K562 (cell line): ENCODE data around the gene TRAIP. TPM values are rescaled to one million over a fixed set of nuclear protein-coding genes. Genes with fewer than 3 reads are reported as not detected.

Source experiments
- ATAC-seq: fragments of 200-7000 bp; cut with Tn5 transposase; 3 replicates; pipeline ENCODE4 v1.9.1; 2020; ENCODE audit warnings: moderate library complexity
- BruUV-seq: library from RNA; stranded (reverse); fragments of 400-500 nt; replicated peaks from 2 replicates; lab custom pipeline; 2021; lab: Mats Ljungman, UMichigan
- CTCF ChIA-PET: fragments of 300-600 bp; formaldehyde crosslinking; extraction: SDS; loops from one replicate; lab custom pipeline; 2021; ENCODE audit warnings: low intra/inter-chr PET ratio; lab: Yijun Ruan, JAX
- POLR2A ChIA-PET: fragments of 300-600, 350-650 bp; sonication (Branson Sonifier 250); formaldehyde crosslinking; extraction: SDS; loops from one replicate; lab custom pipeline; 2021; ENCODE audit warnings: antibody characterized with exemption, inconsistent platforms; lab: Yijun Ruan, JAX
- DNase-seq, 4 experiments: peaks; one replicate each; pipeline versions ENCODE4 v3.0.0 to v3.0.0-alpha.2; 2011 to 2018; ENCODE audit warnings: low spot score in 3 of 4, mixed read lengths in 3 of 4; ENCODE audit errors: extremely low read depth in 1 of 4
- FAIRE-seq: peaks from 2 replicates; lab custom pipeline; 2011; peaks lifted over from hg19 to GRCh38; lab: Jason Lieb, UNC
- H2AFZ ChIP-seq: 2 replicates; pipeline ENCODE4 v1.6.0; 2011; ENCODE audit warnings: low read depth, low read length, control low read depth, inconsistent platforms
- H3K27ac ChIP-seq: fragments of 200-600 bp; 3 replicates; pipeline ENCODE4 v1.8.0; 2011; ENCODE audit warnings: low read depth, mild to moderate bottlenecking, control low read depth, inconsistent platforms, low read length, moderate library complexity, mixed read lengths; ENCODE audit errors: extremely low read depth
- H3K27me3 ChIP-seq, 2 experiments: fragments of 300-600 bp in 1 of 2; 2 replicates in 1 of 2; 3 replicates in 1 of 2; pipeline versions ENCODE4 v1.6.0 to v1.8.0; 2011; ENCODE audit warnings: inconsistent platforms in 2 of 2, low read length in 2 of 2, mild to moderate bottlenecking in 1 of 2, mixed read lengths in 1 of 2, moderate library complexity in 1 of 2; ENCODE audit not compliant: control insufficient read depth in 2 of 2, insufficient read depth in 2 of 2
- H3K36me3 ChIP-seq: fragments of 300-600 bp; 3 replicates; pipeline ENCODE4 v1.8.0; 2011; ENCODE audit warnings: mild to moderate bottlenecking, low read length, inconsistent platforms; ENCODE audit not compliant: control insufficient read depth, insufficient read depth
- H3K4me1 ChIP-seq, 2 experiments: fragments of 200-600 bp in 1 of 2; replicated peaks in 1 of 2; 2 replicates in 1 of 2; 3 replicates in 1 of 2; pipeline versions ENCODE4 v1.5.1 to v1.8.0; 2011; ENCODE audit warnings: inconsistent platforms in 2 of 2, low read length in 2 of 2, mild to moderate bottlenecking in 1 of 2, mixed read lengths in 1 of 2, moderate library complexity in 1 of 2; ENCODE audit not compliant: control insufficient read depth in 2 of 2, insufficient read depth in 2 of 2
- H3K4me2 ChIP-seq: 2 replicates; pipeline ENCODE4 v1.6.1; 2011; ENCODE audit warnings: low read length, control low read depth, inconsistent platforms, mixed read lengths; ENCODE audit not compliant: insufficient read depth
- H3K4me3 ChIP-seq: fragments of 200-600 bp; sonication (generic), shearing (Covaris generic); 2 replicates; pipeline ENCODE4 v1.5.1; 2016; ENCODE audit warnings: control low read depth, inconsistent platforms
- H3K79me2 ChIP-seq: fragments of 200-600 bp; 3 replicates; pipeline ENCODE4 v1.8.0; 2011; ENCODE audit warnings: low read length, inconsistent platforms; ENCODE audit not compliant: control insufficient read depth, insufficient read depth
- H3K9ac ChIP-seq, 2 experiments: 2 replicates each; pipeline versions ENCODE4 v1.6.0 to v1.6.1; 2011; ENCODE audit warnings: low read depth in 2 of 2, low read length in 2 of 2, control low read depth in 1 of 2, inconsistent platforms in 1 of 2, mild to moderate bottlenecking in 1 of 2, mixed read lengths in 1 of 2; ENCODE audit not compliant: insufficient read depth in 1 of 2
- H3K9me1 ChIP-seq: one replicate; pipeline ENCODE4 v1.6.0; 2011; ENCODE audit warnings: inconsistent platforms, mild to moderate bottlenecking, low read length, moderate library complexity; ENCODE audit not compliant: control insufficient read depth, insufficient read depth
- H3K9me3 ChIP-seq: replicated peaks from 2 replicates; pipeline ENCODE4 v1.5.1; 2011; ENCODE audit warnings: low read depth, low read length, inconsistent platforms; ENCODE audit not compliant: control insufficient read depth, insufficient read depth
- H4K20me1 ChIP-seq: replicated peaks from 2 replicates; pipeline ENCODE4 v1.6.1; 2011; ENCODE audit warnings: low read length, inconsistent platforms, mixed read lengths; ENCODE audit not compliant: control insufficient read depth, insufficient read depth
- BDP1 ChIP-seq: IDR thresholded peaks from 3 replicates; pipeline ENCODE4 v1.6.1; 2011; ENCODE audit not compliant: insufficient read length, insufficient read depth
- BMI1 ChIP-seq: fragments of 150-350 bp; IDR thresholded peaks from 2 replicates; pipeline ENCODE4 v1.6.1; 2014; ENCODE audit warnings: low read length
- GATAD2A ChIP-seq: fragments of 450-650 bp; IDR thresholded peaks from 2 replicates; pipeline ENCODE4 v1.6.1; 2017
- STAG1 ChIP-seq: sonication (generic); formaldehyde crosslinking; IDR thresholded peaks from 2 replicates; pipeline ENCODE4 v1.5.0; 2020; ENCODE audit warnings: missing genetic modification reagents, borderline replicate concordance
- SUPT5H ChIP-seq: fragments of 450-650 bp; IDR thresholded peaks from 2 replicates; pipeline ENCODE4 v1.6.1; 2016
- ZZZ3 ChIP-seq: fragments of 450-650 bp; IDR thresholded peaks from 2 replicates; pipeline ENCODE4 v1.6.1; 2016; ENCODE audit warnings: antibody characterized with exemption, mild to moderate bottlenecking, moderate library complexity
- WGBS: fragments of 100-300 bp; shearing (Covaris generic); methylation state at CpG from one replicate; pipeline ENCODE4 v1.1.6; 2016; ENCODE audit warnings: low coverage, mixed read lengths; ENCODE audit not compliant: insufficient coverage; ENCODE audit errors: missing lambda C conversion rate; 5-methylcytosine and 5-hydroxymethylcytosine counted together
- in situ Hi-C: fragments of 300-500 bp; cut with MboI; formaldehyde crosslinking; loops from 4 replicates; pipeline ENCODE4 v1.15.0; 2018; ENCODE audit warnings: inconsistent platforms, mixed read lengths
- intact Hi-C: fragments of 100-400 bp; cut with micrococcal nuclease; formaldehyde crosslinking; loops from 2 replicates; pipeline ENCODE4 v1.14.2; 2022
- polyA plus RNA-seq, 8 experiments: library from polyadenylated mRNA; depleted of rRNA in 4 of 8; stranded (reverse) in 5 of 8; unstranded in 3 of 8; fragments of >200 nt; fragmentation: Nextera tagmentation in 2 of 8; fragmentation: Illumina TruSeq in 1 of 8; extraction: Ambion mirVana in 2 of 8; extraction: Trizol in 1 of 8; gene quantifications; 2 replicates each; pipeline versions ENCODE4 v1.2.1 to v1.2.3, GENCODE V29; 2011 to 2014; ENCODE audit warnings: inconsistent platforms in 1 of 8, missing spikeins in 1 of 8
- total RNA-seq, 7 experiments: library from RNA; depleted of rRNA in 6 of 7; stranded (reverse); fragments of >200 nt in 6 of 7; fragmentation: Illumina TruSeq in 2 of 7; extraction: Trizol in 2 of 7; gene quantifications; 2 replicates each; pipeline versions ENCODE4 v1.2.1 to v1.2.3, GENCODE V29; 2011 to 2021; ENCODE audit warnings: low replicate concordance in 1 of 7
- TF ChIP-seq, protein P1 (sequence below): fragments of 250-450 bp; sonication (Bioruptor Pico); IDR thresholded peaks from 2 replicates; pipeline ENCODE4 v1.5.0; 2021; ENCODE audit warnings: mild to moderate bottlenecking, moderate library complexity
- TF ChIP-seq, protein P2 (sequence below): fragments of 250-450 bp; sonication (Bioruptor Pico); IDR thresholded peaks from 2 replicates; pipeline ENCODE4 v1.5.0; 2021
- TF ChIP-seq, protein P3 (sequence below), 2 experiments: fragments of 450-650 bp in 1 of 2; sonication (generic) in 1 of 2; formaldehyde crosslinking in 1 of 2; IDR thresholded peaks in 1 of 2; conservative IDR thresholded peaks in 1 of 2; 2 replicates each; pipeline versions ENCODE4 v1.6.1 to v1.8.1; 2016 to 2023; ENCODE audit warnings: mild to moderate bottlenecking in 2 of 2, moderate library complexity in 2 of 2, inconsistent platforms in 1 of 2, missing genetic modification reagents in 1 of 2
- TF ChIP-seq, protein P4 (sequence below), 2 experiments: fragments of 450-650 bp; IDR thresholded peaks; 2 replicates each; pipeline ENCODE4 v1.6.1; 2016

The TRAIP gene
- total and polyA plus RNA-seq, 9 of the 15 experiments (the other 6 are each of a cell fraction or from before 2014, with no cell fraction given) = 14.3 to 38.6 (median 21.2) TPM

DNA sequence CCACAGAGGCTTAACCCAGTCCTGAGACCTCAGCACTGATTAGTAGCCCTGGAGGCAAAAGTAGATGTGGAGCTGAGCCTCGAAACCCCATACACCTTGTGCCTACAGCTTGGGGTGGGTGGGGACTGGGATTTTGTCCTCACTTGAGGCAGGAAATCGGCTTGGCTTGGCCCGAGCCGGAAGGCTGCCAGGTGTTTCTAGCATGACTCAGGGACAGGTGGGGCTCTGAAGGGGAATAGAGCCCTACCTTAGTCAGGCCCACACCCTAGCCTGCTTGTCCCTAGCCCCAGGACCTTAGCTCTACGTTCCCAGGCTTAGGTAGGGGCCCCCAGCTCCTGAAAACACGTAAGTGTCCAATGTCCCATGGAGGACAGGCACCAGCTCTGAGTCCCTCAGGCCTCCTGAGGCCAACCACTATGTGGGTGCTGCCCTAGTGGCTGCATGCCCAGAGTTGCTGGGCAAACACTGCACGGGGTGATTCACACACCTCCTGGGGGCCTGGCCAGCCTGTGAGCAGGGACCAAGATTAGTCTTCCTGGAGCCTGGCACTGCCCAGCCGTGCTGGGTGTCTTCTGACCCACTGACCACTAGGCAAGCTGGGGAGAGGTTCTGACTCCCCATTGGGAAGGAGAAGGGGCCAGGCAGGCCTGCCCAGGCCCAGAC lies 44.3 kb upstream of the TRAIP start:
- no peak overlapping the region for H3K27ac ChIP-seq
- peaks cover 24% of the 10 kb centered on the region for H3K79me2 ChIP-seq
- no peaks in the 10 kb centered on the region for H3K27me3 ChIP-seq
- no peak overlapping the region for H2AFZ ChIP-seq
- ChIA-PET CTCF (no interaction called here), POLR2A (interaction anchor here (0.6 to 1.3 kb wide), 4 partner anchors 8 to 113 kb away, joined by 3 to 4 read pairs (median 4); no protein-coding TSS in a partner anchor)
- H3K9ac ChIP-seq = peak overlapping the region in 1 of 2 experiments; percentile 41; a peak in 2 of 4 replicates
- FAIRE-seq (no peak), DNase-seq (no peak), ATAC-seq (no peak)
- H3K4me2 ChIP-seq = peak overlapping the region; percentile 43
- no peaks in the 10 kb centered on the region for H3K9me1 ChIP-seq
- in situ Hi-C loops = no loop called here
- BruUV-seq = no TSS peak
- H3K4me3 ChIP-seq = no peak overlapping the region
- TF ChIP-seq SUPT5H (no peak), BMI1 (no peak), BDP1 (no peak), STAG1 (no peak), GATAD2A (no peak), ZZZ3 (no peak)
- TF ChIP-seq, protein P1, sequence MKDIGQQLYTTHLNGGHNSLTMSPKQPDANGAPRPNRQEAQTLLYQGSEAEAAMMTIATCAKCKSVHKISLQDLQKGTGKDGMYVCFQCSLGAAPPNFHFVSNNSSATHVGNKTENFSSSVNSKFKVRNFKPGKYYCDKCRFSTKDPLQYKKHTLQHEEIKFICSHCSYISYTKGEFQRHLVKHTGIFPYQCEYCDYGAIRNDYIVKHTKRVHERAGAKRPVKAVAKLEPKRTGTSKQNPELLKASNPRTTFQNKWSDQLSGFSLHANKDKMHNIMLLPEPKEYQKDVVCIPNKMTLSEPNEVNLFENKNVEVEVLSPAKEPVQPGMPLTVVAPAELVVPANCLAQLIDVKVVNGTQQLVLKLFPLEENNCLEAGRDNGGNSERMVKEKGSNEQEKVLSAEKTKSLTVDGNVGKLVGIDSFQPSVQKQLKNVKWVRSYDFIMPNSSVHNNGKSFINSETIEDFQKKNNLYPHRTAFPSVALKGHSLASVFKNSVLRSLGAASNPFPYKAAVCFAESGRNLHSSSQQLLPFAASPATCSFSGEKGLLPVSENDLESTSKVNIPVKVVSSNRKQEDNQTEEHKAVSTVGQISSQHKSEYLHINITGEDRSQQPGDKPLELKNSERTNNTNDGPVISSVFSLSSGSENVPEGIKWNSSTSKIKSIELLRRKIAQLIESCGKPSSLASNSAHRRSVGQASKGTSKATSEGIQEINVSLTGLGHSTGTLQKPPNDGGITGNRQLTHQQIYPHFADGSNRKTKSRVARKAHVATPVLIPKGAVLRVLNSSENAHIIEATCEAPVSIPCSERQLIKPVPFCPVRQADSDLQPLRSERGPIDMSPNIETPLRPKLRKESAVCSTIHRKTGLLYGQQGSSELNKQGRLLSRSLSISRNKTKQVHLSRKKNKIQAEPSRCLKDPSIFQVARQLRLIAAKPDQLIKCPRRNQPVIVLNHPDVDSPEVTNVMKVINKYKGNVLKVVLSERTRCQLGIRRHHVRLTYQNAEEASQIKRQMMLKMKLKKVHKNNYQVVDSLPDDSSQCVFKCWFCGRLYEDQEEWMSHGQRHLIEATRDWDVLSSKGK (CRISPR knock-in tag) = no peak
- TF ChIP-seq, protein P2, sequence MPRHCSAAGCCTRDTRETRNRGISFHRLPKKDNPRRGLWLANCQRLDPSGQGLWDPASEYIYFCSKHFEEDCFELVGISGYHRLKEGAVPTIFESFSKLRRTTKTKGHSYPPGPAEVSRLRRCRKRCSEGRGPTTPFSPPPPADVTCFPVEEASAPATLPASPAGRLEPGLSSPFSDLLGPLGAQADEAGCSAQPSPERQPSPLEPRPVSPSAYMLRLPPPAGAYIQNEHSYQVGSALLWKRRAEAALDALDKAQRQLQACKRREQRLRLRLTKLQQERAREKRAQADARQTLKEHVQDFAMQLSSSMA (CRISPR knock-in tag) = no peak
- TF ChIP-seq, protein P3, sequence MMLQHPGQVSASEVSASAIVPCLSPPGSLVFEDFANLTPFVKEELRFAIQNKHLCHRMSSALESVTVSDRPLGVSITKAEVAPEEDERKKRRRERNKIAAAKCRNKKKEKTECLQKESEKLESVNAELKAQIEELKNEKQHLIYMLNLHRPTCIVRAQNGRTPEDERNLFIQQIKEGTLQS (IDR thresholded peaks at IDR 0.05) = no peak
- TF ChIP-seq, protein P3 (CRISPR knock-in tag; conservative IDR thresholded peaks at IDR 0.05) = no peak
- TF ChIP-seq, protein P4, sequence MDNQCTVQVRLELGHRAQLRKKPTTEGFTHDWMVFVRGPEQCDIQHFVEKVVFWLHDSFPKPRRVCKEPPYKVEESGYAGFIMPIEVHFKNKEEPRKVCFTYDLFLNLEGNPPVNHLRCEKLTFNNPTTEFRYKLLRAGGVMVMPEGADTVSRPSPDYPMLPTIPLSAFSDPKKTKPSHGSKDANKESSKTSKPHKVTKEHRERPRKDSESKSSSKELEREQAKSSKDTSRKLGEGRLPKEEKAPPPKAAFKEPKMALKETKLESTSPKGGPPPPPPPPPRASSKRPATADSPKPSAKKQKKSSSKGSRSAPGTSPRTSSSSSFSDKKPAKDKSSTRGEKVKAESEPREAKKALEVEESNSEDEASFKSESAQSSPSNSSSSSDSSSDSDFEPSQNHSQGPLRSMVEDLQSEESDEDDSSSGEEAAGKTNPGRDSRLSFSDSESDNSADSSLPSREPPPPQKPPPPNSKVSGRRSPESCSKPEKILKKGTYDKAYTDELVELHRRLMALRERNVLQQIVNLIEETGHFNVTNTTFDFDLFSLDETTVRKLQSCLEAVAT (IDR thresholded peaks at IDR 0.05) = no peak
- H3K36me3 ChIP-seq = peaks cover 2% of the 10 kb centered on the region; the same call in 1 of the 3 replicates
- no peaks in the 10 kb centered on the region for H4K20me1 ChIP-seq
- 54% methylated on average over 4 of the region's 8 CpGs for WGBS
- intact Hi-C loops = loop anchor here (10.0 kb wide), 1 partner anchor 346 kb away; the partner anchor contains the start of gene BSN
- peaks cover 14 to 49% of the 10 kb centered on the region in 2 experiments for H3K4me1 ChIP-seq
- H3K9me3 ChIP-seq = no peaks in the 10 kb centered on the region
